BE2C (cell line): ENCODE results near the gene NKAIN4.

Source experiments
- DNase-seq: peaks from one replicate; pipeline ENCODE4 v3.0.0-alpha.2; 2020
- H3K27me3 ChIP-seq: fragments of 250-450 bp; sonication (Bioruptor Pico); 2 replicates; pipeline ENCODE4 v1.5.1; 2020; ENCODE audit warnings: mild to moderate bottlenecking
- H3K36me3 ChIP-seq: fragments of 250-450 bp; sonication (Bioruptor Pico); 2 replicates; pipeline ENCODE4 v1.5.1; 2020; ENCODE audit warnings: mild to moderate bottlenecking
- H3K4me1 ChIP-seq: fragments of 250-450 bp; sonication (Bioruptor Pico); 2 replicates; pipeline ENCODE4 v1.5.1; 2020
- H3K4me3 ChIP-seq: 2 replicates; pipeline ENCODE4 v1.5.1; 2011; ENCODE audit warnings: low read depth, low read length
- H3K9me3 ChIP-seq: fragments of 250-450 bp; sonication (Bioruptor Pico); 2 replicates; pipeline ENCODE4 v1.5.1; 2020
- TF ChIP-seq, protein P1 (sequence below): IDR thresholded peaks from 2 replicates; pipeline ENCODE4 v1.5.1; 2012; ENCODE audit warnings: mild to moderate bottlenecking, low read depth, low read length

NKAIN4 gene

DNA sequence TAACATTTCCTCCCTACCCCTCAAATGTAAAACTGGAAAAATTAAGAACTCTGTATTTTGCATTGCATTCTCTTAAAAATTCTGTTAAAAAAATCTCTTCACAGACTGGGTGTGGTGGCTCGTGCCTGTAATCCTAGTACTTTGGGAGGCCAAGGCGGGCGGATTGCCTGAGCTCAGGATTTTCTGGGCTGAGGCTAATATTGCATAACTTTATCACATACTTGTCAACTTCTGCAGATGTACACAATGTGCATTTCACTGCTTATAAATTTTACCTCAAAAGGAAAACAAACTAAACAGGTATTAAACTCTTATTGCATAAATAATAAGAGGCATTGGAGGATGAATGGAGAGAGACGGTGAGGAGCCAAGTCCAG, 59.5 kb downstream of the NKAIN4 start:
- Histone ChIP-seq H3K9me3 (no peaks in the 10 kb centered on the region), H3K27me3 (no peaks in the 10 kb centered on the region), H3K4me3 (no peak overlapping the region), H3K36me3 (peaks cover 20% of the 10 kb centered on the region), H3K4me1 (no peaks in the 10 kb centered on the region; the same call in 1 of the 2 replicates)
- DNase-seq = no peak
- TF ChIP-seq, protein P1, sequence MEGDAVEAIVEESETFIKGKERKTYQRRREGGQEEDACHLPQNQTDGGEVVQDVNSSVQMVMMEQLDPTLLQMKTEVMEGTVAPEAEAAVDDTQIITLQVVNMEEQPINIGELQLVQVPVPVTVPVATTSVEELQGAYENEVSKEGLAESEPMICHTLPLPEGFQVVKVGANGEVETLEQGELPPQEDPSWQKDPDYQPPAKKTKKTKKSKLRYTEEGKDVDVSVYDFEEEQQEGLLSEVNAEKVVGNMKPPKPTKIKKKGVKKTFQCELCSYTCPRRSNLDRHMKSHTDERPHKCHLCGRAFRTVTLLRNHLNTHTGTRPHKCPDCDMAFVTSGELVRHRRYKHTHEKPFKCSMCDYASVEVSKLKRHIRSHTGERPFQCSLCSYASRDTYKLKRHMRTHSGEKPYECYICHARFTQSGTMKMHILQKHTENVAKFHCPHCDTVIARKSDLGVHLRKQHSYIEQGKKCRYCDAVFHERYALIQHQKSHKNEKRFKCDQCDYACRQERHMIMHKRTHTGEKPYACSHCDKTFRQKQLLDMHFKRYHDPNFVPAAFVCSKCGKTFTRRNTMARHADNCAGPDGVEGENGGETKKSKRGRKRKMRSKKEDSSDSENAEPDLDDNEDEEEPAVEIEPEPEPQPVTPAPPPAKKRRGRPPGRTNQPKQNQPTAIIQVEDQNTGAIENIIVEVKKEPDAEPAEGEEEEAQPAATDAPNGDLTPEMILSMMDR = no peak

- DNase-seq = no peak
- Histone ChIP-seq H3K9me3 (no peaks in the 10 kb centered on the region), H3K4me3 (no peak overlapping the region), H3K36me3 (peaks cover 20% of the 10 kb centered on the region), H3K27me3 (no peaks in the 10 kb centered on the region), H3K4me1 (no peaks in the 10 kb centered on the region; the same call in 1 of the 2 replicates)
- TF ChIP-seq, protein P1 = no peak
Observed at GRCh38 chr20:63194007-63194796, 60.1 kb downstream of the NKAIN4 start.

- H3K9me3 ChIP-seq = no peaks in the 10 kb centered on the region
- DNase-seq = no peak
- peaks cover 20% of the 10 kb centered on the region for H3K36me3 ChIP-seq
- H3K4me3 ChIP-seq = no peak overlapping the region
- no peaks in the 10 kb centered on the region; the same call in 1 of the 2 replicates for H3K4me1 ChIP-seq
- H3K27me3 ChIP-seq = no peaks in the 10 kb centered on the region
- TF ChIP-seq, protein P1 = no peak
Observed at GRCh38 chr20:63192721-63193120, 61.5 kb downstream of the NKAIN4 start.

- TF ChIP-seq, protein P1 = no peak
- peak; percentile 55 for DNase-seq
- Histone ChIP-seq H3K9me3 (no peaks in the 10 kb centered on the region), H3K4me3 (no peak overlapping the region), H3K4me1 (no peaks in the 10 kb centered on the region; the same call in 1 of the 2 replicates), H3K36me3 (peaks cover 9% of the 10 kb centered on the region), H3K27me3 (no peaks in the 10 kb centered on the region)
Observed at GRCh38 chr20:63191400-63191799, 62.9 kb downstream of the NKAIN4 start.

DNA sequence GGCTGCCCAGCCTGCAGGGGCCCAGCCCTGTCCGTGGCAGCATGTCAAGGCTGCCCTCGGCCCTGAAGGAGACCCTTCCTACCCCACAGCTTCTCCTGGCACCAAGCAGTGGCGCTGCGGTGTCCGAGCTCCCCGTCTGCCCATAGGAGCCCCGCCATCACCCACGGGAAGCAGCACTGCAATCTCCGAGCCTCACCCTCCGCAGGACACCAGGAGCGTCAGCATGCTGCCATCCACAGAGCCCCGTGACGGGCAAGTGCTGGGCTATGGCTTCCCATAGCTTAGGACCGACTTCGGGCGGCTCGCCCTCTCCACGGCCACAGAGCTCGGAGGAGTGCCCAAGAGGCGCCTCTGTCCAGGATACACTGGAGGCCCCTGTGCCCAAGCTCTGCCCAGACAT, 63.4 kb downstream of the NKAIN4 start:
- Histone ChIP-seq H3K9me3 (no peaks in the 10 kb centered on the region), H3K4me3 (no peak overlapping the region), H3K4me1 (no peaks in the 10 kb centered on the region), H3K27me3 (no peaks in the 10 kb centered on the region), H3K36me3 (peaks cover 5% of the 10 kb centered on the region)
- DNase-seq = no peak
- TF ChIP-seq, protein P1 = no peak
